CD8-positive, alpha-beta memory T cell (primary cell): ENCODE results near the gene NEK4. TPM values are rescaled to one million over a fixed set of nuclear protein-coding genes. Genes with fewer than 3 reads are reported as not detected.

ENCODE experiments used
- CTCF ChIA-PET: fragments of 350-600 bp; sonication (Branson Sonifier 250); formaldehyde crosslinking; loops from one replicate; lab custom pipeline; 2021; ENCODE audit warnings: antibody characterized with exemption; lab: Charles Lee
- POLR2A ChIA-PET: fragments of 350-600 bp; sonication (Branson Sonifier 250); formaldehyde crosslinking; loops from one replicate; lab custom pipeline; 2021; ENCODE audit warnings: antibody characterized with exemption; lab: Charles Lee
- DNase-seq, 5 donors: peaks; one replicate each; pipeline versions ENCODE4 v3.0.0 to v3.0.0-alpha.2; 2020 to 2022; ENCODE audit warnings: mixed read lengths in 1 of 5
- H3K27ac ChIP-seq: one replicate; pipeline ENCODE4 v1.7.0; 2013; ENCODE audit warnings: low read depth, mild to moderate bottlenecking, low read length, moderate library complexity
- H3K27me3 ChIP-seq: 2 replicates; pipeline ENCODE4 v1.7.0; 2013; ENCODE audit warnings: low read length, mild to moderate bottlenecking; ENCODE audit not compliant: insufficient read depth, poor library complexity, severe bottlenecking
- H3K36me3 ChIP-seq: 2 replicates; pipeline ENCODE4 v1.7.0; 2013; ENCODE audit warnings: mild to moderate bottlenecking, low read length, moderate library complexity; ENCODE audit not compliant: insufficient read depth
- H3K4me1 ChIP-seq: 2 replicates; pipeline ENCODE4 v1.7.0; 2013; ENCODE audit warnings: mild to moderate bottlenecking, low read length, moderate library complexity; ENCODE audit not compliant: insufficient read depth
- H3K4me3 ChIP-seq: 2 replicates; pipeline ENCODE4 v1.7.0; 2013; ENCODE audit warnings: mild to moderate bottlenecking, low read length
- H3K9me3 ChIP-seq: 2 replicates; pipeline ENCODE4 v1.7.0; 2013; ENCODE audit warnings: mild to moderate bottlenecking, low read length
- H3K27ac Mint-ChIP-seq, 8 donors: one replicate each; pipeline ENCODE4 v1.8.0; 2020 to 2021; ENCODE audit warnings: mixed read lengths in 8 of 8, mild to moderate bottlenecking in 6 of 8, inconsistent platforms in 3 of 8, moderate library complexity in 3 of 8
- H3K27me3 Mint-ChIP-seq, 2 donors: one replicate each; pipeline ENCODE4 v1.8.0; 2020 to 2021; ENCODE audit warnings: mixed read lengths in 2 of 2, mild to moderate bottlenecking in 1 of 2, moderate library complexity in 1 of 2
- H3K36me3 Mint-ChIP-seq, 3 donors: one replicate each; pipeline ENCODE4 v1.8.0; 2020 to 2021; ENCODE audit warnings: mixed read lengths in 3 of 3, inconsistent platforms in 1 of 3, mild to moderate bottlenecking in 1 of 3
- H3K4me1 Mint-ChIP-seq, 3 donors: one replicate each; pipeline ENCODE4 v1.8.0; 2020 to 2021; ENCODE audit warnings: mixed read lengths in 3 of 3, inconsistent platforms in 1 of 3, mild to moderate bottlenecking in 1 of 3
- H3K4me3 Mint-ChIP-seq, 7 donors: one replicate each; pipeline ENCODE4 v1.8.0; 2020 to 2021; ENCODE audit warnings: mixed read lengths in 7 of 7, mild to moderate bottlenecking in 6 of 7, moderate library complexity in 4 of 7, inconsistent platforms in 2 of 7
- H3K9me3 Mint-ChIP-seq, 5 donors: one replicate each; pipeline ENCODE4 v1.8.0; 2020 to 2022; ENCODE audit warnings: mixed read lengths in 5 of 5, mild to moderate bottlenecking in 3 of 5, moderate library complexity in 2 of 5, inconsistent platforms in 1 of 5
- polyA plus RNA-seq: library from polyadenylated mRNA; unstranded; fragments of 300-500 nt; fragmentation: Illumina TruSeq; gene quantifications from one replicate; pipeline ENCODE4 v1.2.3, GENCODE V29; 2021
- total RNA-seq, 2 experiments: library from RNA; stranded (reverse); gene quantifications; one replicate each; pipeline ENCODE4 v1.2.3, GENCODE V29; 2021

NEK4 gene
- total and polyA plus RNA-seq, 3 experiments from 2014 or later: 11.4 to 35.7 (median 33.5) TPM

GRCh38 chr3:52693071-52693470 is 77.7 kb downstream of the NEK4 start:
- H3K27ac Mint-ChIP-seq: peak overlapping the region in 4 of 8 donors; percentile 31 to 82 (median 70)
- Histone ChIP-seq H3K27ac (no peak overlapping the region), H3K27me3 (no peaks in the 10 kb centered on the region), H3K9me3 (no peaks in the 10 kb centered on the region), H3K4me1 (no peaks in the 10 kb centered on the region), H3K4me3 (no peak overlapping the region), H3K36me3 (peaks cover 88% of the 10 kb centered on the region)
- ChIA-PET CTCF (interaction anchor here (1.6 kb wide), 1 partner anchor 15 kb away, joined by 5 read pairs; no protein-coding TSS in a partner anchor), POLR2A (no interaction called here)
- H3K4me3 Mint-ChIP-seq: peak overlapping the region in 1 of 7 donors; percentile 12
- H3K36me3 Mint-ChIP-seq: peaks cover 7 to 95% (median 32%) of the 10 kb centered on the region in 3 donors
- DNase-seq: no peak
- H3K9me3 Mint-ChIP-seq: no peaks in the 10 kb centered on the region
- no peaks in the 10 kb centered on the region for H3K27me3 Mint-ChIP-seq
- peaks cover 11 to 23% (median 15%) of the 10 kb centered on the region in 3 donors for H3K4me1 Mint-ChIP-seq

- Histone ChIP-seq H3K27me3 (no peaks in the 10 kb centered on the region), H3K27ac (no peak overlapping the region), H3K4me1 (peaks cover 11% of the 10 kb centered on the region), H3K9me3 (no peaks in the 10 kb centered on the region), H3K4me3 (no peak overlapping the region), H3K36me3 (peaks cover 76% of the 10 kb centered on the region)
- H3K27ac Mint-ChIP-seq: peak overlapping the region in 5 of 8 donors; percentile 19 to 79 (median 37)
- peaks cover 21 to 29% (median 25%) of the 10 kb centered on the region in 3 donors for H3K4me1 Mint-ChIP-seq
- DNase-seq: no peak
- H3K4me3 Mint-ChIP-seq: peak overlapping the region in 1 of 7 donors; percentile 59
- H3K27me3 Mint-ChIP-seq: no peaks in the 10 kb centered on the region
- no peaks in the 10 kb centered on the region for H3K9me3 Mint-ChIP-seq
- H3K36me3 Mint-ChIP-seq: peaks cover 11 to 94% (median 29%) of the 10 kb centered on the region in 3 donors
- POLR2A ChIA-PET: no interaction called here
- CTCF ChIA-PET: interaction anchor here (1.5 kb wide), 1 partner anchor 11 kb away, joined by 3 read pairs; no protein-coding TSS in a partner anchor
Observed at GRCh38 chr3:52690560-52690959, 80.2 kb downstream of the NEK4 start.

GRCh38 chr3:52689151-52689550 is 81.6 kb downstream of the NEK4 start:
- no peaks in the 10 kb centered on the region for H3K9me3 Mint-ChIP-seq
- peaks cover 32 to 41% (median 35%) of the 10 kb centered on the region in 3 donors for H3K4me1 Mint-ChIP-seq
- CTCF ChIA-PET: no interaction called here
- H3K36me3 ChIP-seq: peaks cover 64% of the 10 kb centered on the region
- H3K4me1 ChIP-seq: peaks cover 22% of the 10 kb centered on the region
- peak overlapping the region in 3 of 8 donors; percentile 71 to 92 (median 74) for H3K27ac Mint-ChIP-seq
- no peaks in the 10 kb centered on the region for H3K27me3 Mint-ChIP-seq
- no peaks in the 10 kb centered on the region for H3K27me3 ChIP-seq
- H3K4me3 ChIP-seq: no peak overlapping the region
- no peak overlapping the region for H3K27ac ChIP-seq
- peak overlapping the region in 1 of 7 donors; percentile 56 for H3K4me3 Mint-ChIP-seq
- POLR2A ChIA-PET: no interaction called here
- DNase-seq: no peak
- H3K36me3 Mint-ChIP-seq: peaks cover 11 to 82% (median 22%) of the 10 kb centered on the region in 3 donors
- H3K9me3 ChIP-seq: no peaks in the 10 kb centered on the region

- H3K4me1 Mint-ChIP-seq: peaks cover 35 to 50% (median 44%) of the 10 kb centered on the region in 3 donors
- H3K36me3 Mint-ChIP-seq: peaks cover 8 to 74% (median 17%) of the 10 kb centered on the region in 3 donors
- no peaks in the 10 kb centered on the region for H3K27me3 ChIP-seq
- no peak overlapping the region for H3K27ac ChIP-seq
- H3K27me3 Mint-ChIP-seq: no peaks in the 10 kb centered on the region
- H3K9me3 Mint-ChIP-seq: no peaks in the 10 kb centered on the region
- ChIA-PET CTCF (no interaction called here), POLR2A (interaction anchor here (0.8 kb wide), 1 partner anchor 15 kb away, joined by 4 read pairs; no protein-coding TSS in a partner anchor)
- no peaks in the 10 kb centered on the region for H3K9me3 ChIP-seq
- peaks cover 28% of the 10 kb centered on the region for H3K4me1 ChIP-seq
- H3K4me3 Mint-ChIP-seq: peak overlapping the region in 3 of 7 donors; percentile 4 to 62 (median 19)
- DNase-seq: no peak
- peaks cover 58% of the 10 kb centered on the region for H3K36me3 ChIP-seq
- H3K27ac Mint-ChIP-seq: peak overlapping the region in 5 of 8 donors; percentile 29 to 99 (median 74)
- no peak overlapping the region for H3K4me3 ChIP-seq
Observed at GRCh38 chr3:52688266-52688665, 82.5 kb downstream of the NEK4 start.

- peak within 1 kb of the TSS; percentile 92 to 99 (median 97) for H3K4me3 Mint-ChIP-seq
- H3K36me3 Mint-ChIP-seq: peaks cover 7 to 66% (median 16%) of the 10 kb centered on the region in 3 donors
- H3K27me3 Mint-ChIP-seq: no peaks in the 10 kb centered on the region
- H3K4me1 Mint-ChIP-seq: peaks cover 49 to 67% (median 62%) of the 10 kb centered on the region in 3 donors
- no peaks in the 10 kb centered on the region for H3K9me3 Mint-ChIP-seq
- Histone ChIP-seq H3K27me3 (no peaks in the 10 kb centered on the region), H3K36me3 (peaks cover 41% of the 10 kb centered on the region), H3K27ac (peak within 1 kb of the TSS; percentile 88), H3K4me3 (peak within 1 kb of the TSS; percentile 88), H3K4me1 (peaks cover 38% of the 10 kb centered on the region), H3K9me3 (no peaks in the 10 kb centered on the region)
- H3K27ac Mint-ChIP-seq: peak within 1 kb of the TSS; percentile 98 to 100 (median 99)
- POLR2A ChIA-PET: no interaction called here
- peak; percentile 88 to 94 (median 93) for DNase-seq
- CTCF ChIA-PET: no interaction called here
Observed at GRCh38 chr3:52685709-52686691, 84.7 kb downstream of the NEK4 start, which contains the start of the genes GNL3 and PBRM1. Gene GNL3 (plus strand): TSS chr3:52686032. CDS start chr3:52686093, 61 bp downstream. Gene PBRM1 (minus strand): TSS chr3:52685913.

- Mint-ChIP-seq H3K36me3 (peaks cover 4 to 64% (median 13%) of the 10 kb centered on the region in 3 donors), H3K27me3 (no peaks in the 10 kb centered on the region), H3K9me3 (no peaks in the 10 kb centered on the region), H3K4me1 (peaks cover 50 to 69% (median 68%) of the 10 kb centered on the region in 3 donors), H3K4me3 (peak overlapping the region; percentile 87 to 96 (median 91)), H3K27ac (peak overlapping the region; percentile 95 to 99 (median 96))
- POLR2A ChIA-PET: no interaction called here
- Histone ChIP-seq H3K4me1 (peaks cover 38% of the 10 kb centered on the region), H3K36me3 (peaks cover 36% of the 10 kb centered on the region), H3K9me3 (no peaks in the 10 kb centered on the region), H3K27ac (peak overlapping the region; percentile 88), H3K27me3 (no peaks in the 10 kb centered on the region), H3K4me3 (peak overlapping the region; percentile 78)
- CTCF ChIA-PET: no interaction called here
- DNase-seq: peak; percentile 69 to 83 (median 75)
Observed at GRCh38 chr3:52685285-52685708, 85.4 kb downstream of the NEK4 start.

- Histone ChIP-seq H3K9me3 (no peaks in the 10 kb centered on the region), H3K4me1 (peaks cover 38% of the 10 kb centered on the region), H3K36me3 (peaks cover 32% of the 10 kb centered on the region), H3K27ac (no peak overlapping the region), H3K27me3 (no peaks in the 10 kb centered on the region), H3K4me3 (peak overlapping the region; percentile 78)
- no peaks in the 10 kb centered on the region for H3K9me3 Mint-ChIP-seq
- ChIA-PET POLR2A (interaction anchor here (0.7 kb wide), 1 partner anchor 21 kb away, joined by 3 read pairs; no protein-coding TSS in a partner anchor), CTCF (no interaction called here)
- peaks cover 4 to 65% (median 10%) of the 10 kb centered on the region in 3 donors for H3K36me3 Mint-ChIP-seq
- H3K27me3 Mint-ChIP-seq: no peaks in the 10 kb centered on the region
- peaks cover 53 to 80% (median 76%) of the 10 kb centered on the region in 3 donors for H3K4me1 Mint-ChIP-seq
- H3K4me3 Mint-ChIP-seq: peak overlapping the region in 6 of 7 donors; percentile 87 to 96 (median 90)
- H3K27ac Mint-ChIP-seq: peak overlapping the region in 7 of 8 donors; percentile 21 to 99 (median 96)
- no peak for DNase-seq
Observed at GRCh38 chr3:52684184-52684583, 86.6 kb downstream of the NEK4 start.
